Ectodermal cell (in vitro differentiated cells): Measurements from ENCODE around the gene MRTFB.

Experiments
- H3K27ac ChIP-seq: 2 replicates; pipeline ENCODE4 v1.7.0; 2013; ENCODE audit warnings: mild to moderate bottlenecking, low read depth, low read length; ENCODE audit not compliant: insufficient read depth, poor library complexity, severe bottlenecking
- H3K27me3 ChIP-seq: 2 replicates; pipeline ENCODE4 v1.7.0; 2013; ENCODE audit warnings: mild to moderate bottlenecking, low read length; ENCODE audit not compliant: insufficient read depth, control insufficient read depth, poor library complexity, severe bottlenecking
- H3K36me3 ChIP-seq: one replicate; pipeline ENCODE4 v1.7.0; 2013; ENCODE audit warnings: low read length; ENCODE audit not compliant: control insufficient read depth, insufficient read depth
- H3K4me1 ChIP-seq: one replicate; pipeline ENCODE4 v1.7.0; 2013; ENCODE audit warnings: low read length; ENCODE audit not compliant: control insufficient read depth, insufficient read depth
- H3K4me3 ChIP-seq: 2 replicates; pipeline ENCODE4 v1.7.0; 2013; ENCODE audit warnings: low read depth, low read length, control low read depth; ENCODE audit not compliant: insufficient read depth
- H3K9me3 ChIP-seq: 2 replicates; pipeline ENCODE4 v1.7.0; 2013; ENCODE audit warnings: mild to moderate bottlenecking, low read length, moderate library complexity; ENCODE audit not compliant: control insufficient read depth
- WGBS, 2 experiments: methylation state at CpG; one replicate each; pipeline ENCODE4 v1.1.7; 2013; ENCODE audit warnings: missing lambda C conversion rate in 2 of 2; 5-methylcytosine and 5-hydroxymethylcytosine counted together

The MRTFB gene

GRCh38 chr16:14278749-14279148 lies 207.6 kb downstream of the MRTFB start:
- Histone ChIP-seq H3K4me1 (peaks cover 6% of the 10 kb centered on the region), H3K9me3 (no peaks in the 10 kb centered on the region), H3K27me3 (no peaks in the 10 kb centered on the region), H3K27ac (no peak overlapping the region), H3K36me3 (no peaks in the 10 kb centered on the region), H3K4me3 (no peak overlapping the region)
- WGBS, 2 experiments, result 79 to 81% methylated on average over 2 of the region's 2 CpGs

DNA sequence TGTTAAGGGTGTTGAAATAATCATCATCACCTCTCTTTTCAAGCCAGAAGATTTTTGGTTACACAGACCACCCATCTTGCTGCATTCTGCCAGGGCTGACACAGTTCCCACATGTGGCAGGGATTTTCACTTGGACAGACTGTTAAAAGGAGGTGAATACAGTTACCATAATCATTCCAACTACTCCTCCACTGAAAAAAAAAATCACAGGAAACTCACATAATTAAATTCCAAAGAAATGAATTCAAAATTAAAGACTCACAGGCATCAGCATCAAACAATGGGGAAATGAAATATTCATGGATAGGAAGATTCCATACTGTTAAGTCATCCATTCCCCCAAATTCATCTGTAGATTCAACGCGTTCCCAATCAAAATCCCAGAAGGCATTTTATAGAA lies 209.4 kb downstream of the MRTFB start:
- no peaks in the 10 kb centered on the region for H3K36me3 ChIP-seq
- 92 to 100% methylated on average over 1 to 2 of the region's 2 CpGs for WGBS, 2 experiments

DNA sequence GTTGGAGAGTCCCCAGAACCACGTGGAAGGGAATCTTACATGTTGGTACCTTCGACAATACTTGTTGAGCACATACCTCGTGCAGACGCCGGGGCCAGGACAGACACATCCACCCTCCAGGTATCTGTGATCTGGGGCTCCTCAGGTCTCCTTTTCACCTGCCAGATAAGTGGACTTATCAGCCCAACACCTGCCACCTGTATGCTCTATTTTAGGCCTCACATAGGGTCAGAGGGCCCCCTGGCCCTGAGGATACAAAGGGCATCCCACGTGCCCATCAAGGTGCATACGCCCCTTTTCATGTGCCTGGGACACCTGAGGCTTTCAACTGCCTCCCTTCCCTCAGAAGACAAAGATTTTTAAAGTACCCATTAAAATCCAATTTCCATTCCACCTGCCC lies 212.7 kb downstream of the MRTFB start:
- Histone ChIP-seq H3K4me3 (no peak overlapping the region), H3K27me3 (no peaks in the 10 kb centered on the region), H3K27ac (no peak overlapping the region), H3K36me3 (no peaks in the 10 kb centered on the region), H3K4me1 (peaks cover 6% of the 10 kb centered on the region), H3K9me3 (no peaks in the 10 kb centered on the region)
- 76 to 81% methylated on average over 7 of the region's 7 CpGs for WGBS, 2 experiments

More for the DNA sequence above, 209.4 kb downstream of the MRTFB start:
- Histone ChIP-seq H3K27me3 (no peaks in the 10 kb centered on the region), H3K4me1 (peaks cover 6% of the 10 kb centered on the region), H3K4me3 (no peak overlapping the region), H3K9me3 (no peaks in the 10 kb centered on the region), H3K27ac (no peak overlapping the region)

DNA sequence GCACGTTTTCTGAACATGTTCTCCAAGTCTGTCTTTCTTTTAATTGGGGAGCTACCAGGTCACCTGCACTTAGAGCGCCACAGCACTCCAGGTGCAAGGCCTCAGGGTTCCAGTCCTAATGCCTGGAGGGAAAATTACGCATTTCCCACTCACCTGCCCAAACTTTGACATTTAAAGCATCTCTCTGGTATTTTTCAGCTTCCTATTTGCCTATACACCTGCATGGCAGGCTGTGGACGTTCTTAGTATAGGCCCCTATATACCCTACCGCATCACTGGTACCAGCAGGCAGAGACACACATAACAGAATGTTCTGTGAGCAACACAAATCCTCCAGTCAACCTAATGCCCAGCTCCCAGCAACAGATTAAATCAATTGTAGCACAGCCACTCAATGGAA lies 213.3 kb downstream of the MRTFB start:
- no peak overlapping the region for H3K27ac ChIP-seq
- 81 to 84% methylated on average over 5 of the region's 5 CpGs for WGBS, 2 experiments
- peaks cover 6% of the 10 kb centered on the region for H3K4me1 ChIP-seq
- H3K27me3 ChIP-seq, result no peaks in the 10 kb centered on the region
- H3K4me3 ChIP-seq, result peak overlapping the region; percentile 65
- no peaks in the 10 kb centered on the region for H3K9me3 ChIP-seq
- H3K36me3 ChIP-seq, result no peaks in the 10 kb centered on the region

- Histone ChIP-seq H3K9me3 (no peaks in the 10 kb centered on the region), H3K4me3 (peak overlapping the region; percentile 65), H3K4me1 (peaks cover 6% of the 10 kb centered on the region), H3K27me3 (no peaks in the 10 kb centered on the region), H3K36me3 (no peaks in the 10 kb centered on the region), H3K27ac (no peak overlapping the region)
- 2% methylated on average over 23 of the region's 23 CpGs for WGBS, 2 experiments
Observed at GRCh38 chr16:14284930-14285512, 213.9 kb downstream of the MRTFB start.

DNA sequence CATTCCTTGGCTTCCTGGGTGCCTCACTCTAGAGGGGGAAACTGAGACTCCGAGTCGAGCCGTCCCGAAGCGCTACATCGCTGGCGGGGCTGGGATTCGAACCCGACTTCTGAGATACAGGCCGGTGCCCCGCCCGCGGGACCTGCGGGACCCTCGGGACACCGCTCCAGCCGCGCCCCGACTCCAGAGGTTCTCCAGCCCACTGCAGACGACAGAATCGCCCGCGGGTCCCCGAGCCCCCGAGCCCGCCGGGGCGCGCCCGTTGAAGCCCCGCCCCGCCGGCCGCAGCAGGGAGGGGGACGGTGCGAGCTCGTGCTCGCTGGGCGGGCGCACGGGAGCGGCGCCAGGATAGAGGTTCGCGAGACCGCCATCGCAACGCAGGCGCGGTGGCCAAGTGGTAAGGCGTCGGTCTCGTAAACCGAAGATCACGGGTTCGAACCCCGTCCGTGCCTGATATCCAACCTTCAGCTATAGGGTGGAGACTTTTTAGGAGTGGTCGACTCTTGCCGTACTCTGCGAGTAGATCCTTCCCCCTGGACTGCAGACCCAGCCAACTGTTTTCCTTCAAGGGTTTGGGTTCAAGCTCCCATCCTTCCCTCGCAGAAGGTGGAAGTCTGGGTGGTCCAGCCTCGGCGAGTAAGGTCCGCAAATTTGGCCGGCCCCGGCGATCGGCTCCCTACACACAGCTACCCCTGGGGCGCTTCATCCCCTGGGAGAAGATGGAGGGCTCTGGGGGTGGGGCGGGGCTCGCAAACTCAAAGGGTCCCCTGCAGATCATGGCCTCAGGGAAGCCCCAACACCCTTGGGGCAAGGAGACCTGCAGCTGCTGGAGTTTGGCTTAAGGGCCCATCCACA lies 214.6 kb downstream of the MRTFB start:
- peak overlapping the region; percentile 18 for H3K27ac ChIP-seq
- WGBS, 2 experiments, result 0 to 1% methylated on average over 72 of the region's 72 CpGs

DNA sequence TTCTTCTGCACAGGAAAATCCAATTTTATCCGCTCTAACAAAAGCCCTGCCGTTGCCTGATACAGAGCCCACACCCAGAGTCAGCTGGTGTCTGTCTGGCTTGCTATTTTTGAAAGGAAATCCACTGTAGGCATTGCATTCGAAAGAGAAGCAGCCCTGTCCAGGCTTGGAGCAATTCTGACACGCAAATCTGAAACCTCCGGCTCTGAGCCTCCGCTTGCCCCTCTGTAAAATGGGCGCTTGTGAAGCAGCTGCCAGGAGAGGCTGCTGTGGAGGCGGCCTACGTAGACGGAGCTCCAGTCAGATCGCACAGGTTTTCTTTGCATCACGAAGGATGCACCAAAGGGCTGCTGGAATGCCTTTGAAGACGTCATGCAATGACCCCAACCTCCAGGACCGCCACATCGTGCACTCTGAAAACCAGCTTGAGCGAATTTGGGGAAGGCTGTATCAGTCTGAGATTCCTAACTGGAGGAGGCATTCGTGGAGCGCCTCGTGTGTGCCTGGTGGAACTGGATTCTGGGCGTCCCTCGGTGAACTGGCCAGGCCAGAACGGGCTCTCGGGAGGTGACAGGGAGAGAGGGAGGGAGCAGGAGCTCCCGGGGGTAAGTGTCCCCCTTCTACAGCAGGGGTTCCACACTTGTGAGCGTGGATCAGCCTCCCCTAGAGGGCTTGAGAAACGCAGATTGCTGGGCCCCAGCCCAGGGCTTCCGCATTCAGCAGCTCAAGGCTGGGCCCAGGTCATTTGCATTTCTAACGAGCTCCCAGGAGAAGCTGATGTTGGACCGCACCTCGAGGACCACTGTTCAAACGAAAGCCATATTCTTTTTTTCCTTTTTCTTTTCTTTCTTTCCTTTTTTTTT lies 215.5 kb downstream of the MRTFB start:
- peaks cover 6% of the 10 kb centered on the region for H3K4me1 ChIP-seq
- 23 to 24% methylated on average over 30 to 31 of the region's 31 CpGs for WGBS, 2 experiments
- H3K4me3 ChIP-seq, result peak overlapping the region; percentile 65
- no peak overlapping the region for H3K27ac ChIP-seq
- no peaks in the 10 kb centered on the region for H3K27me3 ChIP-seq
- no peaks in the 10 kb centered on the region for H3K36me3 ChIP-seq
- H3K9me3 ChIP-seq, result no peaks in the 10 kb centered on the region

More for the DNA sequence above, 214.6 kb downstream of the MRTFB start:
- Histone ChIP-seq H3K36me3 (no peaks in the 10 kb centered on the region), H3K4me1 (peaks cover 6% of the 10 kb centered on the region), H3K4me3 (peak overlapping the region; percentile 65), H3K9me3 (no peaks in the 10 kb centered on the region), H3K27me3 (no peaks in the 10 kb centered on the region)

DNA sequence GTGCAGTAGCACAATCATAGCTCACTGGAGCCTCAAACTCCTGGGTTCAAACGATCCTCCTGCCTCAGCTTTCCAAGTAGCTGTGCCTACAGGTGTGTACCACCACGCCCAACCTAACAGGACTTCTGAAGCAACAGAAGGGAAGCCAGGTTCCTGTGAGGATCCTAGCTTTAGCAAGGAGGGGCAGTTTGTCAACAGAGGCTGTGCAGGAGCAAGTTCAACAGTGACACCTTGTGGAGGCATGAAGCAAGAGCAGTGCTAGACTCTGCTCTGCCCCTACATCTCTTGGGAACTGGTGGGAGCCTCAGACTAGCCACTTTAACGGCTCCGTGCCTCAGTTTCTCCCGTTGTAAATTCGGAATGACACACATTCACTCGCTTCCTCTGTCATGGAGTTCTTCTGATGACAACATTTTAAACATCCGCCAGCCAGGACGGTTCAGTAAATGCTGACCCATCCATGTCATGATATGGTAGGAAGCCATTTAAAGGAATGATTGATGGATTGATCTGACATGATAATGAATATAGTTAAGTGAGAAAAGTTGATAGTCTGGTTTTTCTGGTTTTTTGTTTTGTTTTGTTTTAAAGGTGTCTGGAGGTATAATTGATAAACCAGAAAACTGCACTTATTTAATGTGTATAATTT lies 218.7 kb downstream of the MRTFB start:
- H3K4me1 ChIP-seq, result no peaks in the 10 kb centered on the region
- H3K9me3 ChIP-seq, result no peaks in the 10 kb centered on the region
- WGBS, 2 experiments, result 64 to 66% methylated on average over 9 of the region's 9 CpGs
- no peaks in the 10 kb centered on the region for H3K27me3 ChIP-seq
- no peak overlapping the region for H3K4me3 ChIP-seq
- no peaks in the 10 kb centered on the region for H3K36me3 ChIP-seq
- H3K27ac ChIP-seq, result no peak overlapping the region

DNA sequence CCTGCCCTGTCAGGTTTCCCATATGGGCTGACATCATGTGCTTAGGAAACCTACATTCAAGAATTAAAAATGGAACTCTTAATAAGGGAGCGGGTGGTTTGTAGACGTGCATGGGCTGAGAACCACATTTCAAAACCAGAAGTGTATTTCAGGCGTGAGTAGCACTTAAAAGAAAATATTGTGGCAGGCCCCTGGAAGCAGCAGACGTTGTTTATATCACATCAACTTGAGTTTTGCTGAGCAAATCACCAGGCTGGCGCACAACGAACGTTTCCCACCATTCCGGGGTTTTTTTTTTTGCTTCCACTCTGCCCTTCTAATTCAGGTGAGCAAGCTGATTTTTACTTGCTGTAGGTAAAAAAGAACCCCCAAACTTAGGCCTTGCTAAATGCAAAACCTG lies 220.2 kb downstream of the MRTFB start:
- Histone ChIP-seq H3K27me3 (no peaks in the 10 kb centered on the region), H3K36me3 (no peaks in the 10 kb centered on the region)
- WGBS, 2 experiments, result 91 to 94% methylated on average over 8 of the region's 8 CpGs

More for the DNA sequence above, 220.2 kb downstream of the MRTFB start:
- H3K9me3 ChIP-seq, result no peaks in the 10 kb centered on the region
- H3K4me3 ChIP-seq, result no peak overlapping the region
- no peaks in the 10 kb centered on the region for H3K4me1 ChIP-seq
- H3K27ac ChIP-seq, result no peak overlapping the region
